Mesenchymal stem cell (in vitro differentiated cells and primary cell): ENCODE results near the gene LBX2.
A peak's percentile ranks its signal among the peaks of the same experiment; 100 is the strongest.

Source experiments
- DNase-seq: peaks from one replicate; pipeline ENCODE4 v3.0.0-alpha.2; 2013
- H2AFZ ChIP-seq: one replicate; pipeline ENCODE4 v1.6.1; 2013; ENCODE audit warnings: low read depth, mild to moderate bottlenecking, control low read depth, inconsistent platforms, low read length, moderate library complexity
- H2AK5ac ChIP-seq: 2 replicates; pipeline ENCODE4 v1.6.1; 2013; ENCODE audit warnings: low read length, moderate library complexity, mild to moderate bottlenecking, inconsistent platforms; ENCODE audit not compliant: severe bottlenecking
- H2BK120ac ChIP-seq: one replicate; pipeline ENCODE4 v1.6.1; 2013; ENCODE audit warnings: low read depth, mild to moderate bottlenecking, inconsistent platforms, low read length, moderate library complexity
- H2BK12ac ChIP-seq, 2 experiments: one replicate each; pipeline ENCODE4 v1.6.1; 2013; ENCODE audit warnings: inconsistent platforms in 2 of 2, low read length in 2 of 2, mild to moderate bottlenecking in 2 of 2, moderate library complexity in 2 of 2, control low read depth in 1 of 2
- H2BK15ac ChIP-seq: one replicate; pipeline ENCODE4 v1.6.1; 2013; ENCODE audit warnings: mild to moderate bottlenecking, low read depth, inconsistent platforms; ENCODE audit not compliant: poor library complexity, severe bottlenecking
- H2BK5ac ChIP-seq: 2 replicates; pipeline ENCODE4 v1.6.1; 2013; ENCODE audit warnings: low read depth, mild to moderate bottlenecking, low read length, control low read depth, inconsistent platforms; ENCODE audit not compliant: poor library complexity, severe bottlenecking
- H3K14ac ChIP-seq, 2 experiments: one replicate each; pipeline ENCODE4 v1.6.1; 2013; ENCODE audit warnings: inconsistent platforms in 2 of 2, low read length in 2 of 2, control low read depth in 1 of 2, mild to moderate bottlenecking in 1 of 2, moderate library complexity in 1 of 2
- H3K18ac ChIP-seq, 2 experiments: one replicate each; pipeline ENCODE4 v1.6.1; 2013; ENCODE audit warnings: inconsistent platforms in 2 of 2, low read length in 2 of 2, control low read depth in 1 of 2, low read depth in 1 of 2, mild to moderate bottlenecking in 1 of 2
- H3K23ac ChIP-seq, 2 experiments: one replicate each; pipeline ENCODE4 v1.6.1; 2013; ENCODE audit warnings: inconsistent platforms in 2 of 2, low read length in 2 of 2, mild to moderate bottlenecking in 2 of 2, moderate library complexity in 2 of 2, control low read depth in 1 of 2
- H3K27ac ChIP-seq: 2 replicates; pipeline ENCODE4 v1.5.1; 2013; ENCODE audit warnings: mild to moderate bottlenecking, moderate library complexity, low read length, control low read depth, inconsistent platforms; ENCODE audit not compliant: poor library complexity, severe bottlenecking
- H3K27me3 ChIP-seq, 2 experiments: 2 replicates each; pipeline versions ENCODE4 v1.6.1 to v1.7.0; 2013; ENCODE audit warnings: low read length in 2 of 2, mild to moderate bottlenecking in 2 of 2, moderate library complexity in 2 of 2, control low read depth in 1 of 2, inconsistent platforms in 1 of 2; ENCODE audit not compliant: control insufficient read depth in 1 of 2, insufficient read depth in 1 of 2
- H3K36me3 ChIP-seq, 2 experiments: 2 replicates each; pipeline versions ENCODE4 v1.6.1 to v1.7.0; 2013; ENCODE audit warnings: low read length in 2 of 2, control low read depth in 1 of 2, inconsistent platforms in 1 of 2, low read depth in 1 of 2, mild to moderate bottlenecking in 1 of 2; ENCODE audit not compliant: insufficient read depth in 2 of 2, control insufficient read depth in 1 of 2
- H3K4ac ChIP-seq, 2 experiments: one replicate each; pipeline ENCODE4 v1.6.1; 2013; ENCODE audit warnings: inconsistent platforms in 2 of 2, low read length in 2 of 2, mild to moderate bottlenecking in 2 of 2, moderate library complexity in 2 of 2, control low read depth in 1 of 2, low read depth in 1 of 2
- H3K4me1 ChIP-seq: 2 replicates; pipeline ENCODE4 v1.6.1; 2013; ENCODE audit warnings: low read depth, low read length, control low read depth; ENCODE audit not compliant: control insufficient read depth, insufficient read depth
- H3K4me2 ChIP-seq: 2 replicates; pipeline ENCODE4 v1.6.1; 2013; ENCODE audit warnings: low read length, mild to moderate bottlenecking, inconsistent platforms; ENCODE audit not compliant: poor library complexity, severe bottlenecking
- H3K4me3 ChIP-seq, 2 experiments: 2 replicates each; pipeline versions ENCODE4 v1.5.1 to v1.7.0; 2013; ENCODE audit warnings: low read length in 2 of 2, mild to moderate bottlenecking in 2 of 2, control low read depth in 1 of 2, low read depth in 1 of 2; ENCODE audit not compliant: insufficient read depth in 1 of 2
- H3K79me1 ChIP-seq: replicated peaks from 2 replicates; pipeline ENCODE4 v1.6.1; 2013; ENCODE audit warnings: mild to moderate bottlenecking, control low read depth, low read length, inconsistent platforms; ENCODE audit not compliant: poor library complexity, severe bottlenecking
- H3K9ac ChIP-seq: 2 replicates; pipeline ENCODE4 v1.7.0; 2013; ENCODE audit warnings: mild to moderate bottlenecking, low read length, moderate library complexity
- H3K9me3 ChIP-seq: 2 replicates; pipeline ENCODE4 v1.7.0; 2013; ENCODE audit warnings: mild to moderate bottlenecking, low read length; ENCODE audit not compliant: control insufficient read depth
- H4K8ac ChIP-seq: one replicate; pipeline ENCODE4 v1.6.1; 2013; ENCODE audit warnings: inconsistent platforms, mild to moderate bottlenecking, low read length, moderate library complexity
- H4K91ac ChIP-seq: one replicate; pipeline ENCODE4 v1.6.1; 2013; ENCODE audit warnings: mild to moderate bottlenecking, low read length, inconsistent platforms
- WGBS: methylation state at CpG from one replicate; pipeline ENCODE4 v1.1.7; 2013; ENCODE audit warnings: mixed read lengths; 5-methylcytosine and 5-hydroxymethylcytosine counted together

The LBX2 gene

GRCh38 chr2:74502147-74502719, 2.8 kb upstream of the LBX2 start:
- H3K4me1 ChIP-seq, result peaks cover 66% of the 10 kb centered on the region
- peak overlapping the region; percentile 96 for H2BK120ac ChIP-seq
- no peak overlapping the region for H2BK12ac ChIP-seq
- H3K4me3 ChIP-seq, result peak overlapping the region; percentile 64 to 90
- H3K36me3 ChIP-seq, result peaks cover 15 to 19% of the 10 kb centered on the region in 2 experiments
- H3K23ac ChIP-seq, result no peak overlapping the region
- H3K27ac ChIP-seq, result no peak overlapping the region
- peak overlapping the region; percentile 61 for H4K8ac ChIP-seq
- DNase-seq, result peak; percentile 41
- H3K4ac ChIP-seq, result peak overlapping the region; percentile 36 to 57
- peak overlapping the region; percentile 83 to 96 for H3K18ac ChIP-seq
- WGBS, result 7% methylated on average over 29 of the region's 32 CpGs
- H4K91ac ChIP-seq, result peak overlapping the region; percentile 96
- peak overlapping the region; percentile 98 for H3K4me2 ChIP-seq
- peak overlapping the region; percentile 31 for H2BK15ac ChIP-seq
- H2AK5ac ChIP-seq, result no peak overlapping the region
- H3K9ac ChIP-seq, result peak overlapping the region; percentile 96
- H3K14ac ChIP-seq, result no peak overlapping the region
- no peak overlapping the region for H2BK5ac ChIP-seq
- H3K79me1 ChIP-seq, result peaks cover 14% of the 10 kb centered on the region
- no peaks in the 10 kb centered on the region for H3K9me3 ChIP-seq
- peaks cover 0 to 48% of the 10 kb centered on the region in 2 experiments for H3K27me3 ChIP-seq
- H2AFZ ChIP-seq, result no peak overlapping the region

DNA sequence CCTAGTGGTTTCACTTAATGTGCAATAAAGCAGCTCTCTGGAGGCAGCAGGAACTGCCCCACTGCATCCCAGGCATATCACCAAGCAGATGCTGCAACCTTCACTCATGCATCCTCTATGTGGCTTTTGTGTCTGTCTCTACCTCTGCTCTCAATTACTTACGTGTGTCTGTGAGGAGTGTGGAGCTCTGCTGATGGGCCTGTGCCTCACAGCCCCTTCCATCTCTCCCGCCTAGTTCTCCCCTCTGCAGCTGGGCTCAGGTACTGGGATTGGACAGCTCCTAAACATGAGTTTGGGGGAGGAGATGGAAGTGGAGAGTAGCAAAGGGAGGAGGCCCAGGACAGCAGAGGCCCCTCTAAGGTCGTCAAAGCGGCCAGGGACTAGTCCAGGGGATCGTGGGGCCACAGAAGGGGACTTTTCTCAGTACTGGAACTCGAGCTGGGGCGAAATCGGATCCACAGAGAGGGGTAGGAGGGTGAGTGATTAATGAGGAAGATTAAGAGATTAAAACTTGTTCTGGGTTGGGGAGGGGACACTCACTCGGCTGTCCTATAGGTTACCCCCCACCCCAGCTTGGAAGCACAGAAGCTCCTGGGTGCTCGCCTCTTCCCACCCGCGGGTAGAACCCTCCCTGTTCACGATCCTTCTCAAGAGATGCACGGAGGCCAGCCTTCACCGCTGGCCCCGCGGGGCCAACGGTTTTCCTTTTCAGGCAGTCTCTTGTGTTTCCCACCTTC, 2.1 kb upstream of the LBX2 start:
- H3K36me3 ChIP-seq, result peaks cover 15 to 19% of the 10 kb centered on the region in 2 experiments
- H4K8ac ChIP-seq, result no peak overlapping the region
- no peak overlapping the region for H4K91ac ChIP-seq
- no peak overlapping the region for H3K4ac ChIP-seq
- peak overlapping the region; percentile 96 for H3K9ac ChIP-seq
- no peak overlapping the region for H3K18ac ChIP-seq
- H3K4me3 ChIP-seq, result peak overlapping the region in 1 of 2 experiments; percentile 90
- no peak overlapping the region for H3K23ac ChIP-seq
- H3K79me1 ChIP-seq, result peaks cover 9% of the 10 kb centered on the region
- H3K27me3 ChIP-seq, result peaks cover 0 to 55% of the 10 kb centered on the region in 2 experiments
- H2BK12ac ChIP-seq, result no peak overlapping the region
- H3K4me2 ChIP-seq, result no peak overlapping the region
- H2BK15ac ChIP-seq, result peak overlapping the region; percentile 41
- no peak overlapping the region for H2AK5ac ChIP-seq
- no peaks in the 10 kb centered on the region for H3K9me3 ChIP-seq
- WGBS, result 38% methylated on average over 15 of the region's 18 CpGs
- no peak overlapping the region for H2BK5ac ChIP-seq
- H2BK120ac ChIP-seq, result no peak overlapping the region
- no peak overlapping the region for H3K27ac ChIP-seq
- peaks cover 61% of the 10 kb centered on the region for H3K4me1 ChIP-seq
- no peak overlapping the region for H3K14ac ChIP-seq
- no peak overlapping the region for H2AFZ ChIP-seq
- no peak for DNase-seq

GRCh38 chr2:74500578-74500946, 1.2 kb upstream of the LBX2 start:
- no peak overlapping the region for H3K4me3 ChIP-seq
- H3K4me2 ChIP-seq, result no peak overlapping the region
- H3K9ac ChIP-seq, result no peak overlapping the region
- H2BK5ac ChIP-seq, result no peak overlapping the region
- H4K8ac ChIP-seq, result no peak overlapping the region
- H3K4ac ChIP-seq, result no peak overlapping the region
- no peak overlapping the region for H2AFZ ChIP-seq
- peaks cover 12 to 14% of the 10 kb centered on the region in 2 experiments for H3K36me3 ChIP-seq
- H4K91ac ChIP-seq, result no peak overlapping the region
- H3K79me1 ChIP-seq, result peaks cover 6% of the 10 kb centered on the region
- no peak overlapping the region for H3K14ac ChIP-seq
- no peak for DNase-seq
- H2AK5ac ChIP-seq, result no peak overlapping the region
- no peaks in the 10 kb centered on the region for H3K9me3 ChIP-seq
- no peak overlapping the region for H3K27ac ChIP-seq
- no peak overlapping the region for H2BK12ac ChIP-seq
- no peak overlapping the region for H3K18ac ChIP-seq
- no peak overlapping the region for H2BK15ac ChIP-seq
- peaks cover 0 to 55% of the 10 kb centered on the region in 2 experiments for H3K27me3 ChIP-seq
- peaks cover 54% of the 10 kb centered on the region for H3K4me1 ChIP-seq
- no peak overlapping the region for H3K23ac ChIP-seq
- no peak overlapping the region for H2BK120ac ChIP-seq

- Histone ChIP-seq H4K8ac (no peak overlapping the region), H2AK5ac (no peak overlapping the region), H3K4me3 (peak overlapping the region in 1 of 2 experiments; percentile 77), H4K91ac (no peak overlapping the region), H3K9me3 (no peaks in the 10 kb centered on the region), H3K9ac (peak overlapping the region; percentile 77), H3K14ac (no peak overlapping the region), H2BK120ac (no peak overlapping the region), H3K4ac (no peak overlapping the region), H2BK5ac (no peak overlapping the region), H3K4me1 (peaks cover 49% of the 10 kb centered on the region), H2BK15ac (no peak overlapping the region), H3K79me1 (peaks cover 3% of the 10 kb centered on the region), H3K4me2 (peak overlapping the region; percentile 75), H3K23ac (no peak overlapping the region), H3K27me3 (peaks cover 0 to 55% of the 10 kb centered on the region in 2 experiments), H3K36me3 (peaks cover 7 to 9% of the 10 kb centered on the region in 2 experiments), H3K27ac (no peak overlapping the region), H2BK12ac (no peak overlapping the region), H3K18ac (no peak overlapping the region), H2AFZ (no peak overlapping the region)
- DNase-seq, result no peak
- WGBS, result 35% methylated on average over 15 of the region's 15 CpGs
Measured at GRCh38 chr2:74499940-74500577, 656 bp upstream of the LBX2 start.
